GM19043 (cell line): ENCODE measurements around the gene RITA1.

Experiments used
- ATAC-seq: cut with Tn5 transposase; IDR thresholded peaks from one replicate; pipeline ENCODE4 v1.9.1; 2021; ENCODE audit warnings: low read depth; ENCODE audit not compliant: unreplicated experiment

The RITA1 gene

DNA sequence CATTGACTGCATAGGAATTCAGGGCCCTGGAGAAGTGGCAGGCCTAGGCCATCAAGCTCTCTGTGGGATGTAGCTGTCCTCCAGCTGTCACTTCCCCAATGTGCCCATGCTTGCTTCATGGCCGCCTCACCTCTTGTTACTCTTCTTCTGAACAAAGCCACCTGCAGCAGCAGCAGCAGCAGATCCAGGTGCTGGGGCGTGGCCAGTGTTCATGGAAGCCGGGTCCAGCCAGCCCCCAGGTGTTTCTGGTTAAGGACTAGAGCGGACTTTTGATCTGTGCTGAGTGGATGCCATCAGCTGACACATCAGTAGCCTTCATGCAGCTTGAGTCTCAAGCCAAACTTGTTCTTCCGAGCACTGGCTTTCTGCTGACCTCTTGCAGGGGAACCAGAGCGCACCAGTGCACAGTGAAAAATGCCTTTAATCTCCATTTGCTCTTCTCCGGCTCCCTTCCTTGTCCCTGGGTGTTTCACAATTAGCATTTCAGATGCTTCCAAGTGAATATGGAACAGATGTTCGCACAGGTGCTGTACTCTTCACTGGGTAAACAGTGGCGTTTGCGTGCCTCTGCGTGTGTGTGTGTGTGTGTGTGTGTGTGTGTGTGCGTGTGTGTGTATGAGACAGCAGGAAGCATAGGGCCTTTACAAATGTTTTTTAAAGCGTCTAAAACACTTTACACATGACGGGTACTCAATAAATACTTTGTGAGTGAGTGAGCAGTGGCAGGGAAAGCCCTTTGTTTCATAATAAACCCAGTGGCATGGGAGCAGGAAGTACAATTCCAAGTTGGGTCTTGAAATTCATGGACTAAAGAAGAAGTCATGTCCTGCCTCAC, 55.9 kb downstream of the RITA1 start:
- ATAC-seq, result no peak
